Raji (cell line): ENCODE results near the gene GRIA1.

Experiments used
- POLR2A ChIP-seq: IDR thresholded peaks from 2 replicates; pipeline ENCODE4 v1.6.1; 2011; ENCODE audit warnings: low read depth, low read length, control low read depth; ENCODE audit not compliant: insufficient read depth

GRIA1 gene

GRCh38 chr5:153779836-153780235 lies 289.4 kb downstream of the GRIA1 start:
- TF ChIP-seq POLR2A = no peak

GRCh38 chr5:153780876-153781705 lies 290.6 kb downstream of the GRIA1 start:
- TF ChIP-seq POLR2A = no peak

GRCh38 chr5:153782589-153783361 lies 292.3 kb downstream of the GRIA1 start:
- no peak for TF ChIP-seq POLR2A

GRCh38 chr5:153783362-153783658 lies 292.8 kb downstream of the GRIA1 start:
- no peak for TF ChIP-seq POLR2A

GRCh38 chr5:153784277-153784676 lies 293.8 kb downstream of the GRIA1 start:
- TF ChIP-seq POLR2A = no peak

- no peak for TF ChIP-seq POLR2A
Observed at GRCh38 chr5:153791339-153791738, 300.9 kb downstream of the GRIA1 start.

- no peak for TF ChIP-seq POLR2A
Observed at GRCh38 chr5:153792305-153792704, 301.8 kb downstream of the GRIA1 start.

- no peak for TF ChIP-seq POLR2A
Observed at GRCh38 chr5:153793699-153794098, 303.2 kb downstream of the GRIA1 start.

- no peak for TF ChIP-seq POLR2A
Observed at GRCh38 chr5:153794327-153794726, 303.9 kb downstream of the GRIA1 start.

GRCh38 chr5:153796527-153796926 lies 306.1 kb downstream of the GRIA1 start:
- TF ChIP-seq POLR2A = no peak

- no peak for TF ChIP-seq POLR2A
Observed at GRCh38 chr5:153797484-153797883, 307.0 kb downstream of the GRIA1 start.

GRCh38 chr5:153798830-153799229 lies 308.4 kb downstream of the GRIA1 start:
- no peak for TF ChIP-seq POLR2A

- no peak for TF ChIP-seq POLR2A
Observed at GRCh38 chr5:153799466-153799865, 309.0 kb downstream of the GRIA1 start.

- TF ChIP-seq POLR2A = no peak
Observed at GRCh38 chr5:153802050-153802821, 311.8 kb downstream of the GRIA1 start.

- TF ChIP-seq POLR2A = no peak
Observed at GRCh38 chr5:153807801-153808200, 317.3 kb downstream of the GRIA1 start.

GRCh38 chr5:153809166-153809565 lies 318.7 kb downstream of the GRIA1 start:
- TF ChIP-seq POLR2A = no peak

- TF ChIP-seq POLR2A = no peak
Observed at GRCh38 chr5:153813901-153814300, 323.4 kb downstream of the GRIA1 start.
